Measurements from ENCODE around the gene CTSO. TPM values are rescaled to one million over a fixed set of nuclear protein-coding genes. Genes with fewer than 3 reads are reported as not detected.
"Not testable (repeated sequence)": the region's sequence is repeated elsewhere in the genome, so short reads cannot be mapped to it uniquely, and the experiment has no call there.

CTSO gene
- total and polyA plus RNA-seq, 4 donors, result 7.6 to 36.5 (median 27.5) TPM

DNA sequence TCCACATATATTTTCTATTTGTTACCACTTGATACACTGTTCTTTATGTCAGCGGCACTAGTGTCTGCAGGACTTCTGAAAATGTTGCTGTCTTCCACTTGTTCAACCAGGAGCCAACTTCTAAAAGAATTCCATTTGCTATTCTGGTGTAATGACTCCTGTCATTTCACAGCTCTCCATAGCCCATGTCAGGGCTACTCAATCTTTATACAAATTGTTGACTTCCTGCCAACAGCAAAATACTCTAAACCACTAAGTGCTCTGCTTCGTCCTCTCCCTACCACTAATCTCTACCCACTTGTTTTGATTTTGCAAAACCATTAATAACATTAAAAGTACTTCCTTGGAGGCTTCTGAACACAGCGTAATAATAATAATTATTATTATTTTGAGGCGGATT, 7.2 kb downstream of the CTSO start:
- H3K36me3 ChIP-seq (ENCODE audit: control insufficient read depth in 1 of 2, insufficient read depth in 2 of 2, low read length in 1 of 2), result no peaks in the 10 kb centered on the region
- H3K4me1 ChIP-seq (ENCODE audit: control insufficient read depth in 1 of 2, insufficient read depth in 2 of 2, low read length in 2 of 2), result no peaks in the 10 kb centered on the region
- H3K4me3 ChIP-seq (ENCODE audit: low read length in 2 of 2), result no peak overlapping the region
- H3K27ac ChIP-seq (ENCODE audit: low read depth in 1 of 2, low read length in 2 of 2), result no peak overlapping the region
- DNase-seq (no peak), ATAC-seq (ENCODE audit: low FRiP score) (no peak)
- WGBS, 2 donors, result 33 to 35% methylated on average over 4 of the region's 4 CpGs
- no peaks in the 10 kb centered on the region for H3K9me3 ChIP-seq (ENCODE audit: control insufficient read depth, low read length)
- H3K27me3 ChIP-seq (ENCODE audit: control insufficient read depth in 1 of 2, insufficient read depth in 2 of 2, low read length in 1 of 2), result no peaks in the 10 kb centered on the region
- intact Hi-C loops (cut with DNase I), result no loop called here

DNA sequence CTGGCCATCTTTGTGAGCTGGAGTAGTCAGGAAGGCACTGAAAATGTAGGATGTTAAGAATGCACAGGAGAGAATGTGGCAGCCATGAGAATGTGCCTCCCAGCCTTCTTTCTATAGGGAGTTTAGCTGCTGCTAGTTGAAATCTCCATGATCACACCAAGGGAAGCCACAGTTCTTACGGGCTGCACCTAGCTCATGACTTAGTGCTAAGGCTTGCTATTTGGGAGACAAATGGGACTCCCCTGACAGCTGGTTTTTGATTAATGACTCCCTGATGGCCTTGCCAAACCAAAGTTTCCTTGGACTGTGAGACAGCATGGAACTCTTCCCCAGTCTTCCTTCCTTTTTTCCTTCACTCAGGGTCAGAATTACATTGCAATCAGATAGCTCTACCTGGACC, 9.2 kb downstream of the CTSO start:
- no peaks in the 10 kb centered on the region for H3K4me1 ChIP-seq (ENCODE audit: control insufficient read depth in 1 of 2, insufficient read depth in 2 of 2, low read length in 2 of 2)
- no peaks in the 10 kb centered on the region for H3K27me3 ChIP-seq (ENCODE audit: control insufficient read depth in 1 of 2, insufficient read depth in 2 of 2, low read length in 1 of 2)
- H3K36me3 ChIP-seq (ENCODE audit: control insufficient read depth in 1 of 2, insufficient read depth in 2 of 2, low read length in 1 of 2), result no peaks in the 10 kb centered on the region
- H3K27ac ChIP-seq (ENCODE audit: low read depth in 1 of 2, low read length in 2 of 2), result no peak overlapping the region
- DNase-seq (no peak), ATAC-seq (ENCODE audit: low FRiP score) (no peak)
- WGBS, 2 donors, result 59 to 76% methylated on average over 1 of the region's 1 CpG
- H3K4me3 ChIP-seq (ENCODE audit: low read length in 2 of 2), result no peak overlapping the region
- intact Hi-C loops (cut with DNase I), result no loop called here
- H3K9me3 ChIP-seq (ENCODE audit: control insufficient read depth, low read length), result no peaks in the 10 kb centered on the region

DNA sequence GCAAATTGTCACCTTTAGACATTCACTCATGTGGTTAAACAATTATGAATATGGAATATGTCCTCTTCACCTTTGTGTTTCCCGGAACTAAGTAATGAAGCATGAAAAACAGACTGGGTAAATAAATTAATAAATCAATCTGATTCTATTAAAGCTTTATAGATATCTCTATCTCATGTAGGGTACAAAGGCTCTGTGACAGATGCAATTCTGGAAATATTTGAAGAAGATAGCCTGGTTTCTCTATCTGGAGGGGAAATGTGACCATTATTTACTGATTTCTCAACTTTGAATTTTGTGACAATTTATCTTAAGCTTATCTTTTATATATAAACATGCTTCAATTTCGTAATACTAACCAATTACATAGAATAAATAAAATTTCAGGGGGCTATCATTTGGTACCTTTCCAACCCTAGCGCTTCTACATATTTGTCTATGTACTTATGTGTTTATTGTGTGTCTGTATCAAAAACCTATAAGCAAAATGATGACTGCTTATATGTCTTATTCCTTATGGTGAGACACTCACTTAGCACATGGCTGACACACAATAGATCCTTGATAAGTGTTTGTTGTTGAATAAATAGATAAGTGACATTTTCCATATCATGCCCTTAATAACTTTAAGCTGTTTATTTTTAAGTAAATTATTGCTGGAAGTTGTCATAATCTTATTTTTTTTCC, 9.9 kb downstream of the CTSO start:
- ATAC-seq (ENCODE audit: low FRiP score) (no peak), DNase-seq (no peak)
- Histone ChIP-seq H3K36me3 (ENCODE audit: control insufficient read depth in 1 of 2, insufficient read depth in 2 of 2, low read length in 1 of 2) (peaks cover 2 to 3% of the 10 kb centered on the region in 2 donors), H3K4me1 (ENCODE audit: control insufficient read depth in 1 of 2, insufficient read depth in 2 of 2, low read length in 2 of 2) (no peaks in the 10 kb centered on the region), H3K4me3 (ENCODE audit: low read length in 2 of 2) (no peak overlapping the region), H3K9me3 (ENCODE audit: control insufficient read depth, low read length) (no peaks in the 10 kb centered on the region), H3K27me3 (ENCODE audit: control insufficient read depth in 1 of 2, insufficient read depth in 2 of 2, low read length in 1 of 2) (no peaks in the 10 kb centered on the region), H3K27ac (ENCODE audit: low read depth in 1 of 2, low read length in 2 of 2) (no peak overlapping the region)
- 82 to 94% methylated on average over 3 of the region's 3 CpGs for WGBS, 2 donors
- intact Hi-C loops (cut with DNase I), result no loop called here

DNA sequence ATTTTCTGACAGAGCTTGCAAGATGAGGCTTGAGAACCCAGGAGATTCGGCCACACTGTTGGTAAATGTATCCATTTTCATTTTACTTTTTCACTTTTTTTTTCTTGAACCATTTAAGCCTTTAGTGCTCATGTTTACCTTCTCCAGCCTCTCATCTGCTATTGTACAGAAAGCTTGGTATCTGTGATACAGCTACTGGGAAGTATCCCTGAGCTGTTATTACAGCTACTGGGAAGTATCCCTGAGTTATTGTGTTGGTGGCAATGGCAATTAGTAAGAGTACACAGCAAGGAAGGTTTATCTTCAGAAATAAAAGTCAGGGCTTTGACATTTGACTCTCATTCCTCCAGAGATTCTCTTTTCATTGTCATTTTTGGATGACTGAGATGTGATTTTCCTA, 11.8 kb downstream of the CTSO start:
- 94 to 100% methylated on average over 1 of the region's 1 CpG for WGBS, 2 donors

DNA sequence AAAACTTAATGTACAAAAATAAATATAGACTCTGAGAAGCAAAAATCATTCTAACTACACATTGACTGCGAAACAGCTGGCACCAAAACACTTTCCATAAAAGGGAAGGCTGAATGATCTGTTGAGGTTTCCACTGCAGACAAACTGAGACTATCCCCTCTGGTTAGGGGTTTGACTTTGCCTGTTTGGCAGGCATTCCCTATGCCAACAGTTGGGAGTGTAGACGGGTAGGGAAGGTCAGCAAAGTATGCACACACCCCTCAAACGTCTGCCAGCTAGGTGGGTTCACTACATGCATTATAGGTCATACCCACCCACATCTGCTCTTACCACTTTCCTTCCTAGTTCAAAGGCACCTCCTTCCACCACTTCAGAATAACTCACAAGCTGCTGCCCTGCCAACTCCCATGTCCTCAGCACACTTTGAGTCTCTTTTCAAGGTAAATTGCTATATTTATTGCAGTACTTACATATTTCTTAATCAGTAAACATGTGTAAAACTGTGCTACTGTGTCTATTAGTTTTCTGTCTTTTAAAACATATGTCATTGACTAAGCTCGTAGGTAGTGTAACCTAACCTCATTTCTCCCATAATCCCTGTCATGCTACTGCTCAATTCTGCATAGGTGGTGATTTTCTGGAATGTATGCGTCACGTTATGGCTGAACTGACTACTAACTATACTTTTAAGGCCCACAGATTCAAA, 12.4 kb downstream of the CTSO start:
- no peaks in the 10 kb centered on the region for H3K9me3 ChIP-seq (ENCODE audit: control insufficient read depth, low read length)
- H3K27ac ChIP-seq (ENCODE audit: low read depth in 1 of 2, low read length in 2 of 2), result no peak overlapping the region
- 81 to 82% methylated on average over 6 of the region's 6 CpGs for WGBS, 2 donors
- H3K27me3 ChIP-seq (ENCODE audit: control insufficient read depth in 1 of 2, insufficient read depth in 2 of 2, low read length in 1 of 2), result no peaks in the 10 kb centered on the region
- DNase-seq (no peak), ATAC-seq (ENCODE audit: low FRiP score) (no peak)
- H3K4me3 ChIP-seq (ENCODE audit: low read length in 2 of 2), result no peak overlapping the region
- H3K36me3 ChIP-seq (ENCODE audit: control insufficient read depth in 1 of 2, insufficient read depth in 2 of 2, low read length in 1 of 2), result peaks cover 2 to 3% of the 10 kb centered on the region in 2 donors
- intact Hi-C loops (cut with DNase I), result no loop called here
- H3K4me1 ChIP-seq (ENCODE audit: control insufficient read depth in 1 of 2, insufficient read depth in 2 of 2, low read length in 2 of 2), result no peaks in the 10 kb centered on the region

More for the DNA sequence above, 11.8 kb downstream of the CTSO start:
- Histone ChIP-seq H3K27me3 (ENCODE audit: control insufficient read depth in 1 of 2, insufficient read depth in 2 of 2, low read length in 1 of 2) (no peaks in the 10 kb centered on the region), H3K9me3 (ENCODE audit: control insufficient read depth, low read length) (no peaks in the 10 kb centered on the region), H3K27ac (ENCODE audit: low read depth in 1 of 2, low read length in 2 of 2) (no peak overlapping the region), H3K4me3 (ENCODE audit: low read length in 2 of 2) (no peak overlapping the region), H3K36me3 (ENCODE audit: control insufficient read depth in 1 of 2, insufficient read depth in 2 of 2, low read length in 1 of 2) (peaks cover 2 to 3% of the 10 kb centered on the region in 2 donors), H3K4me1 (ENCODE audit: control insufficient read depth in 1 of 2, insufficient read depth in 2 of 2, low read length in 2 of 2) (no peaks in the 10 kb centered on the region)
- DNase-seq, result no peak
- intact Hi-C loops (cut with DNase I), result no loop called here
- no peak for ATAC-seq (ENCODE audit: low FRiP score)

DNA sequence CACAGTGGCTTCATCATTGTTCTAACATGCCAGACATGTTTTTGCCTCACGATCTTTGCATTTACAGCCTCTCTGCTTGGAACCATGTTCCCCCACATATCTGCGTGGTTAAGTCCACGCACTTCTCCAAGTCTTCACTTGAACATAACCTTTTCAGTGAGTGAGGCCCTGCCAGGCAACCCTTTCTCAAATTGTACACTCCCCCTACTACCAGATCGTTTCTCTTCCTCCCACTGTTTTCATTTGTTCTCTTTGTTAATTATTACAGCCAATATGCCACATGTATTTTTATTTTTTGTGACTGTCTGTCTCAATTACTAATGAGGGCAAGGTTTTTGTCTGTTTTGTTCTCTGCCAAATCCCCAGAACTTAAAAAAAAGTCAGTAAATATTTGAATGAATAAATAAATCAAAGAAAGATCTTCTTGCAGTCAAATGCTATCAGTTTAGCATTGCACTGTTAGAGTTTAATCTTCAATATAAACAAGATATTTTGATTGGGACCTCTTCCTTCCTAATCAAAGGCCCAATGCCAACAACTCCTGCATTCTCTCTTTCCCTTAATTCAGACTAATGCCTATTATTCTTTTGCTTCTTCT, 18.2 kb downstream of the CTSO start:
- intact Hi-C loops (cut with DNase I), result no loop called here
- DNase-seq, result no peak

DNA sequence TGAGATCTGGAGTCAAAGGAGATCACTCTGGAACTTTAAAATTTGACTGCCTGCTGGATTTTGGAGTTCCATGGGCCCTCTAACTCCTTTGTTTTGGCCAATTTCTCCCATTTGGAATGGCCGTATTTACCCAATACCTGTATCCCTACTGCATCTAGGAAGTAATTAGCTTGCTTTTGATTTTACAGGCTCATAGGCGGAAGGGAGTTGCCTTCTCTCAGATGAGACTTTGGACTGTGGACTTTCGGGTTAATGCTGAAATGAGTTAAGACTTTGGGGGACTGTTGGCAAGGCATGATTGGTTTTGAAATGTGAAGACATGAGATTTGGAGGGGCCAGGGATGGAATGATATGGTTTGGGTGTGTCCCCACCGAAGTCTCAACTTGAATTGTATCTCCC, 19.0 kb downstream of the CTSO start:
- H3K9me3 ChIP-seq (ENCODE audit: control insufficient read depth, low read length); intact Hi-C loops (cut with DNase I); H3K4me3 ChIP-seq (ENCODE audit: low read length in 2 of 2); H3K27ac ChIP-seq (ENCODE audit: low read depth in 1 of 2, low read length in 2 of 2); H3K27me3 ChIP-seq (ENCODE audit: control insufficient read depth in 1 of 2, insufficient read depth in 2 of 2, low read length in 1 of 2); H3K4me1 ChIP-seq (ENCODE audit: control insufficient read depth in 1 of 2, insufficient read depth in 2 of 2, low read length in 2 of 2); DNase-seq; ATAC-seq (ENCODE audit: low FRiP score); H3K36me3 ChIP-seq (ENCODE audit: control insufficient read depth in 1 of 2, insufficient read depth in 2 of 2, low read length in 1 of 2): not testable (repeated sequence)
- 94 to 97% methylated on average over 4 of the region's 4 CpGs for WGBS, 2 donors

More for the DNA sequence above, 18.2 kb downstream of the CTSO start:
- WGBS, 2 donors, result 85 to 86% methylated on average over 4 of the region's 4 CpGs
- Histone ChIP-seq H3K9me3 (ENCODE audit: control insufficient read depth, low read length) (no peaks in the 10 kb centered on the region), H3K4me1 (ENCODE audit: control insufficient read depth in 1 of 2, insufficient read depth in 2 of 2, low read length in 2 of 2) (no peaks in the 10 kb centered on the region), H3K4me3 (ENCODE audit: low read length in 2 of 2) (no peak overlapping the region), H3K27me3 (ENCODE audit: control insufficient read depth in 1 of 2, insufficient read depth in 2 of 2, low read length in 1 of 2) (no peaks in the 10 kb centered on the region), H3K36me3 (ENCODE audit: control insufficient read depth in 1 of 2, insufficient read depth in 2 of 2, low read length in 1 of 2) (peaks cover 2 to 3% of the 10 kb centered on the region in 2 donors), H3K27ac (ENCODE audit: low read depth in 1 of 2, low read length in 2 of 2) (no peak overlapping the region)
- ATAC-seq (ENCODE audit: low FRiP score), result no peak

DNA sequence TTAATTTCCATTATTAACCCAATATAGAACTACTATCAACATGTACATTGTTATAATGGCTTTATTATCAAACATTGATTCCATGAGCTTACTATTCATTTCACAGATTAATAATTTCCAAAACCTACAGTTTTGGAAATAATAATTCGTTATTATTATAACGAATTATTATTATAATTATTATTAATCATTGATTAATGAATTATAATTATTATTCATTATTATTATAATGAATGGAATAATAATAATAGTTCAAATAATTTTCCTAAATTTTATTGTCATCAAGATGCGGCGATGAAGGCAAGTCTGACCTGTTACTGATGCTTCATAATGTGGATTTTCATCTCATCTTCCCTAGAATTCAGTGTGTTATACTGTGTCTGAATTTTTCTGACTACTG, 22.0 kb downstream of the CTSO start:
- Histone ChIP-seq H3K27ac (ENCODE audit: low read depth in 1 of 2, low read length in 2 of 2) (no peak overlapping the region), H3K36me3 (ENCODE audit: control insufficient read depth in 1 of 2, insufficient read depth in 2 of 2, low read length in 1 of 2) (peaks cover 0 to 6% of the 10 kb centered on the region in 2 donors), H3K4me3 (ENCODE audit: low read length in 2 of 2) (no peak overlapping the region), H3K4me1 (ENCODE audit: control insufficient read depth in 1 of 2, insufficient read depth in 2 of 2, low read length in 2 of 2) (no peaks in the 10 kb centered on the region), H3K27me3 (ENCODE audit: control insufficient read depth in 1 of 2, insufficient read depth in 2 of 2, low read length in 1 of 2) (no peaks in the 10 kb centered on the region), H3K9me3 (ENCODE audit: control insufficient read depth, low read length) (no peaks in the 10 kb centered on the region)
- no peak for ATAC-seq (ENCODE audit: low FRiP score)
- intact Hi-C loops (cut with DNase I), result no loop called here
- DNase-seq, result no peak
- 92 to 96% methylated on average over 4 of the region's 4 CpGs for WGBS, 2 donors

DNA sequence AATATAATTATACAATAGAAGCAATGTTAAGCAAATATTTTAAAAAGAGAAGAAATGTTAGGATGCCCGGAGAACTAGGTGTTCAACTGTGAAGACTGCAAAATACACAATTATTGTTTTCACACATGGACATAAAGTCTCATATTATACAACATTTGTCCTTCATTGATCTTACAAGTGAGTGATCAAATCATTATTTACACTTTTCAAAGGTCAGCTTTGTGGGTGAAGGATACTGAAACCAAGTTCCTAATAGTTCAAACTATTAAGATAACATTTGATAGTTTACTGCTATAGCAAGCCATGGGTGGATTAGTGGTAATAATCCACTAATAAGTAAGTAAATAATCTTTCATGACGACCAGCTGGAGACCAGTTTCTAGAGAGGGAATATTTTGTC, 23.3 kb downstream of the CTSO start:
- Histone ChIP-seq H3K27me3 (ENCODE audit: control insufficient read depth in 1 of 2, insufficient read depth in 2 of 2, low read length in 1 of 2) (no peaks in the 10 kb centered on the region), H3K4me3 (ENCODE audit: low read length in 2 of 2) (no peak overlapping the region), H3K27ac (ENCODE audit: low read depth in 1 of 2, low read length in 2 of 2) (no peak overlapping the region), H3K4me1 (ENCODE audit: control insufficient read depth in 1 of 2, insufficient read depth in 2 of 2, low read length in 2 of 2) (no peaks in the 10 kb centered on the region), H3K9me3 (ENCODE audit: control insufficient read depth, low read length) (no peaks in the 10 kb centered on the region), H3K36me3 (ENCODE audit: control insufficient read depth in 1 of 2, insufficient read depth in 2 of 2, low read length in 1 of 2) (peaks cover 0 to 6% of the 10 kb centered on the region in 2 donors)
- 86 to 93% methylated on average over 2 of the region's 2 CpGs for WGBS, 2 donors
- DNase-seq, result no peak
- ATAC-seq (ENCODE audit: low FRiP score), result no peak
- intact Hi-C loops (cut with DNase I), result no loop called here
